K562 (cell line): ENCODE data around the gene RPL28. TPM values are rescaled to one million over a fixed set of nuclear protein-coding genes. Genes with fewer than 3 reads are reported as not detected.
A peak's percentile ranks its signal among the peaks of the same experiment; 100 is the strongest.

Experiments used
- C11orf30 ChIP-seq: fragments of 450-650 bp; IDR thresholded peaks from 2 replicates; pipeline ENCODE4 v1.6.1; 2016; ENCODE audit warnings: low read depth, mild to moderate bottlenecking
- CREB3 ChIP-seq: fragments of 450-650 bp; conservative IDR thresholded peaks from 2 replicates; pipeline ENCODE4 v1.6.1; 2016; ENCODE audit warnings: missing genetic modification characterization, low read depth, mild to moderate bottlenecking, missing compliant biosample characterization, moderate library complexity
- CTCFL ChIP-seq: IDR thresholded peaks from 2 replicates; pipeline ENCODE4 v1.6.1; 2011; ENCODE audit warnings: borderline replicate concordance, low read depth, mild to moderate bottlenecking, moderate library complexity, low read length; ENCODE audit not compliant: insufficient read depth, poor library complexity, severe bottlenecking
- E2F8 ChIP-seq: fragments of 450-650 bp; IDR thresholded peaks from 2 replicates; pipeline ENCODE4 v1.7.1; 2018; ENCODE audit warnings: mild to moderate bottlenecking, low read depth; ENCODE audit not compliant: partially characterized antibody
- ETV5 ChIP-seq: sonication (generic); formaldehyde crosslinking; IDR thresholded peaks from 2 replicates; pipeline ENCODE4 v1.4.0; 2020; ENCODE audit warnings: low read depth, mild to moderate bottlenecking, missing genetic modification reagents
- HMG20A ChIP-seq: fragments of 450-650 bp; formaldehyde crosslinking; conservative IDR thresholded peaks from 2 replicates; pipeline ENCODE4 v1.4.0; 2020; ENCODE audit warnings: mild to moderate bottlenecking, mixed read lengths
- HNRNPLL ChIP-seq: fragments of 200-400 bp; formaldehyde crosslinking; IDR thresholded peaks from 2 replicates; pipeline ENCODE4 v1.6.1; 2017; ENCODE audit warnings: low read length, low read depth, mild to moderate bottlenecking; ENCODE audit not compliant: poor library complexity, severe bottlenecking
- POLR2AphosphoS5 ChIP-seq: IDR thresholded peaks from 2 replicates; pipeline ENCODE4 v1.6.1; 2011; ENCODE audit warnings: mild to moderate bottlenecking, low read depth, low read length, moderate library complexity; ENCODE audit not compliant: control insufficient read depth, insufficient read depth
- POLR2H ChIP-seq: IDR thresholded peaks from 2 replicates; pipeline ENCODE4 v1.6.1; 2016; ENCODE audit warnings: missing genetic modification characterization, low read depth, mild to moderate bottlenecking, control low read depth, missing compliant biosample characterization, moderate library complexity
- RCOR1 ChIP-seq, 2 experiments: IDR thresholded peaks; 2 replicates each; pipeline ENCODE4 v1.6.1; 2012; ENCODE audit warnings: low read depth in 2 of 2, low read length in 2 of 2, borderline replicate concordance in 1 of 2, improper control_type of control experiment in 1 of 2
- SRF ChIP-seq, 2 experiments: fragments of 250-450, 450-650 bp in 1 of 2; sonication (Bioruptor Pico) in 1 of 2; sonication (generic) in 1 of 2; formaldehyde crosslinking; IDR thresholded peaks; 2 replicates each; pipeline versions ENCODE4 v1.5.0 to v1.5.1; 2020 to 2022; ENCODE audit warnings: mild to moderate bottlenecking in 1 of 2, missing genetic modification reagents in 1 of 2
- SRSF1 ChIP-seq: fragments of 200-400 bp; formaldehyde crosslinking; IDR thresholded peaks from 2 replicates; pipeline ENCODE4 v1.6.1; 2017; ENCODE audit warnings: mild to moderate bottlenecking, low read depth, low read length, moderate library complexity
- STAG1 ChIP-seq: sonication (generic); formaldehyde crosslinking; IDR thresholded peaks from 2 replicates; pipeline ENCODE4 v1.5.0; 2020; ENCODE audit warnings: missing genetic modification reagents, borderline replicate concordance
- THRAP3 ChIP-seq: fragments of 450-650 bp; IDR thresholded peaks from 2 replicates; pipeline ENCODE4 v1.6.1; 2016; ENCODE audit warnings: mild to moderate bottlenecking, inconsistent platforms, borderline replicate concordance
- ZBTB17 ChIP-seq: fragments of 450-650 bp; formaldehyde crosslinking; IDR thresholded peaks from 2 replicates; pipeline ENCODE4 v1.4.0; 2020; ENCODE audit warnings: mild to moderate bottlenecking
- ZBTB34 ChIP-seq: fragments of 250-450 bp; sonication (Bioruptor Pico); IDR thresholded peaks from 2 replicates; pipeline ENCODE4 v1.8.0; 2021; ENCODE audit warnings: mild to moderate bottlenecking, moderate library complexity
- ZNF165 ChIP-seq: fragments of 250-450 bp; sonication (Bioruptor Pico); IDR thresholded peaks from 2 replicates; pipeline ENCODE4 v1.4.0; 2020; ENCODE audit warnings: borderline replicate concordance
- ZNF655 ChIP-seq: fragments of 250-450 bp; sonication (Bioruptor Pico); IDR thresholded peaks from 2 replicates; pipeline ENCODE4 v1.5.0; 2021
- ZNF695 ChIP-seq: fragments of 450-650 bp; formaldehyde crosslinking; IDR thresholded peaks from 2 replicates; pipeline ENCODE4 v1.4.0; 2020; ENCODE audit warnings: mild to moderate bottlenecking, moderate library complexity
- polyA plus RNA-seq, 8 experiments: library from polyadenylated mRNA; depleted of rRNA in 4 of 8; stranded (reverse) in 5 of 8; unstranded in 3 of 8; fragments of >200 nt; fragmentation: Nextera tagmentation in 2 of 8; fragmentation: Illumina TruSeq in 1 of 8; extraction: Ambion mirVana in 2 of 8; extraction: Trizol in 1 of 8; gene quantifications; 2 replicates each; pipeline versions ENCODE4 v1.2.1 to v1.2.3, GENCODE V29; 2011 to 2014; ENCODE audit warnings: inconsistent platforms in 1 of 8, missing spikeins in 1 of 8
- total RNA-seq, 7 experiments: library from RNA; depleted of rRNA in 6 of 7; stranded (reverse); fragments of >200 nt in 6 of 7; fragmentation: Illumina TruSeq in 2 of 7; extraction: Trizol in 2 of 7; gene quantifications; 2 replicates each; pipeline versions ENCODE4 v1.2.1 to v1.2.3, GENCODE V29; 2011 to 2021; ENCODE audit warnings: low replicate concordance in 1 of 7

The RPL28 gene
- total and polyA plus RNA-seq, 9 of the 15 experiments (the other 6 are each of a cell fraction or from before 2014, with no cell fraction given), result 124 to 3,106 (median 622) TPM

- no peak for TF ChIP-seq ZNF165
- no peak for TF ChIP-seq ETV5 (CRISPR knock-in tag)
- TF ChIP-seq ZBTB34, result no peak
- no peak for TF ChIP-seq THRAP3
- TF ChIP-seq CTCFL, result no peak
- TF ChIP-seq SRF (CRISPR knock-in tag; IDR thresholded peaks at IDR 0.05), result peak in 1 of 2 experiments; percentile 75; a peak in 2 of 4 replicates
- TF ChIP-seq POLR2H (tag), result no peak
- TF ChIP-seq E2F8, result no peak
- no peak for TF ChIP-seq C11orf30
- TF ChIP-seq CREB3 (tag), result 0 out of 2 replicates have a peak, but pooled peaks have one; percentile 64
- TF ChIP-seq RCOR1 (IDR thresholded peaks at IDR 0.05; ENCODE audit: borderline replicate concordance in 1 of 2, low read depth in 2 of 2, low read length in 2 of 2), result peak in 1 of 2 experiments; percentile 80; a peak in 1 of 4 replicates
- no peak for TF ChIP-seq ZBTB17 (CRISPR knock-in tag)
- TF ChIP-seq ZNF655, result no peak
- TF ChIP-seq ZNF695 (CRISPR knock-in tag), result no peak
- TF ChIP-seq HMG20A (CRISPR knock-in tag), result no peak
- no peak for TF ChIP-seq STAG1 (CRISPR knock-in tag)
- TF ChIP-seq POLR2AphosphoS5, result no peak
- no peak for TF ChIP-seq SRSF1
- no peak for TF ChIP-seq HNRNPLL
Observed at GRCh38 chr19:55437410-55437809, 51.7 kb downstream of the RPL28 start (continued).
